Pancreas (tissue), 10 donors: ENCODE data around the gene EREG. TPM values are rescaled to one million over a fixed set of nuclear protein-coding genes. Genes with fewer than 3 reads are reported as not detected.
"Not testable (repeated sequence)": the region's sequence is repeated elsewhere in the genome, so short reads cannot be mapped to it uniquely, and the experiment has no call there.

ENCODE experiments used
- ATAC-seq, 4 donors: fragments of 200-7000 bp; cut with Tn5 transposase; one replicate each; pipeline versions ENCODE4 v1.8.0 to v1.9.1; 2020; ENCODE audit warnings: mild to moderate bottlenecking in 4 of 4, moderate library complexity in 4 of 4
- DNase-seq, 6 donors: peaks; one replicate each; pipeline ENCODE4 v3.0.0-alpha.2; 2020
- FAIRE-seq: peaks from 2 replicates; lab custom pipeline; 2012; peaks lifted over from hg19 to GRCh38; lab: Jason Lieb, UNC
- H3K27ac ChIP-seq, 4 donors: fragments of 200-600 bp; sonication (generic); 1 replicate in 3 of 4; 2 replicates in 1 of 4; pipeline versions ENCODE4 v1.5.0 to v1.8.0; 2020
- H3K27me3 ChIP-seq, 4 donors: fragments of 200-600 bp; one replicate each; pipeline ENCODE4 v1.8.0; 2021
- H3K36me3 ChIP-seq, 3 donors: fragments of 200-600 bp; sonication (generic) in 1 of 3; one replicate each; pipeline versions ENCODE4 v1.5.0 to v1.8.0; 2020 to 2021
- H3K4me1 ChIP-seq, 3 donors: fragments of 200-600 bp; one replicate each; pipeline ENCODE4 v1.8.0; 2021
- H3K4me3 ChIP-seq, 4 donors: fragments of 200-600 bp; sonication (generic) in 2 of 4; one replicate each; pipeline versions ENCODE4 v1.5.0 to v1.8.0; 2020 to 2021
- H3K9me3 ChIP-seq, 4 donors: fragments of 200-600 bp; one replicate each; pipeline ENCODE4 v1.8.0; 2021
- CTCF ChIP-seq, 4 donors: fragments of 200-600 bp; sonication (generic) in 3 of 4; IDR thresholded peaks; one replicate each; pipeline versions ENCODE4 v1.5.0 to v1.8.0; 2021; ENCODE audit warnings: antibody characterized with exemption in 4 of 4
- WGBS, 2 donors: extraction: QIAGEN DNeasy Blood & Tissue Kit; methylation state at CpG; one replicate each; pipeline ENCODE4 v1.1.7; 2013; 5-methylcytosine and 5-hydroxymethylcytosine counted together
- intact Hi-C, 3 donors: fragments of 100-400 bp; cut with DNase I; formaldehyde crosslinking; loops; one replicate each; pipeline versions ENCODE4 v1.11.1 to v1.14.2; 2022
- polyA plus RNA-seq, 2 donors: library from polyadenylated mRNA; stranded (reverse); fragments of 200-250 nt; gene quantifications; one replicate each; pipeline ENCODE4 v1.2.3, GENCODE V29; 2013
- total RNA-seq, 6 donors: library from RNA; stranded (reverse); fragmentation: NEBNext Ultra II Directional in 4 of 6; extraction: Animal tissue kit (Norgen Biotek cat#: 25700) in 4 of 6; gene quantifications; one replicate each; pipeline versions ENCODE4 v1.2.1 to v1.2.4, GENCODE V29; 2021 to 2023
- donor health status: healthy with polysubstance abuse.
- donor health status: DM: no; HTN: no; CAD: no; lungs with moderate emphysema.
- donor health status: DM: no; HTN: no; CAD: no.
- donor health status: control.
- donor health status: control.
- donor health status: Bipolar disorder and iron deficiency.
- donor health status: DM: yes; HTN: yes; CAD: no.
- donor health status: DM: no; HTN: no; CAD: no.
- donor health status: DM: no; HTN: no; CAD: no.
- donor health status: DM: yes; HTN: yes; CAD: no.

Gene EREG
- total and polyA plus RNA-seq, 8 donors = 0.06 to 0.09 (median 0.09) TPM; not detected in 5

GRCh38 chr4:74394476-74395136 is 29.7 kb downstream of the EREG start:
- H3K27me3 ChIP-seq = no peaks in the 10 kb centered on the region
- H3K4me3 ChIP-seq = no peak overlapping the region
- no peak overlapping the region for H3K27ac ChIP-seq
- no peak for ATAC-seq
- no peak for TF ChIP-seq CTCF (IDR thresholded peaks at IDR 0.05)
- H3K36me3 ChIP-seq = no peaks in the 10 kb centered on the region
- intact Hi-C loops = no loop called here
- DNase-seq = no peak
- no peak for FAIRE-seq
- no peaks in the 10 kb centered on the region for H3K4me1 ChIP-seq
- WGBS, 2 donors = 74 to 78% methylated on average over 5 of the region's 5 CpGs
- H3K9me3 ChIP-seq = no peaks in the 10 kb centered on the region

GRCh38 chr4:74395633-74396032 is 30.7 kb downstream of the EREG start:
- intact Hi-C loops = no loop called here
- FAIRE-seq (no peak), ATAC-seq (no peak), DNase-seq (no peak)
- H3K27ac ChIP-seq = no peak overlapping the region
- no peaks in the 10 kb centered on the region for H3K9me3 ChIP-seq
- no peak overlapping the region for H3K4me3 ChIP-seq
- WGBS, 2 donors = 28 to 32% methylated on average over 2 of the region's 2 CpGs
- H3K4me1 ChIP-seq = no peaks in the 10 kb centered on the region
- no peaks in the 10 kb centered on the region for H3K27me3 ChIP-seq
- H3K36me3 ChIP-seq = no peaks in the 10 kb centered on the region
- TF ChIP-seq CTCF (IDR thresholded peaks at IDR 0.05) = no peak

- DNase-seq = no peak
- FAIRE-seq = no peak
- Histone ChIP-seq H3K4me3 (peak overlapping the region in 1 of 4 donors; percentile 14), H3K36me3 (no peaks in the 10 kb centered on the region), H3K27me3 (no peaks in the 10 kb centered on the region), H3K27ac (no peak overlapping the region), H3K9me3 (no peaks in the 10 kb centered on the region), H3K4me1 (no peaks in the 10 kb centered on the region)
- peak in 1 of 4 donors; percentile 38 for ATAC-seq
- no peak for TF ChIP-seq CTCF (IDR thresholded peaks at IDR 0.05)
- WGBS, 2 donors = 64 to 69% methylated on average over 6 of the region's 6 CpGs
- intact Hi-C loops = no loop called here
Measured at GRCh38 chr4:74397748-74398426, 32.9 kb downstream of the EREG start.

GRCh38 chr4:74398894-74399589 is 34.1 kb downstream of the EREG start:
- H3K4me3 ChIP-seq, FAIRE-seq, intact Hi-C loops: not testable (repeated sequence)

GRCh38 chr4:74400395-74400794 is 35.5 kb downstream of the EREG start:
- ATAC-seq (no peak), DNase-seq (no peak), FAIRE-seq (no peak)
- 73 to 81% methylated on average over 10 of the region's 10 CpGs for WGBS, 2 donors
- intact Hi-C loops = no loop called here
- Histone ChIP-seq H3K9me3 (no peaks in the 10 kb centered on the region), H3K27ac (no peak overlapping the region), H3K36me3 (no peaks in the 10 kb centered on the region), H3K4me3 (no peak overlapping the region), H3K27me3 (no peaks in the 10 kb centered on the region), H3K4me1 (no peaks in the 10 kb centered on the region)
- TF ChIP-seq CTCF (IDR thresholded peaks at IDR 0.05) = no peak

More at GRCh38 chr4:74398894-74399589, 34.1 kb downstream of the EREG start:
- not testable (repeated sequence) for H3K36me3 ChIP-seq, H3K27ac ChIP-seq, H3K9me3 ChIP-seq, ATAC-seq, H3K27me3 ChIP-seq, H3K4me1 ChIP-seq
- peak in 1 of 6 donors; percentile 58 for DNase-seq
- WGBS, 2 donors = 89 to 91% methylated on average over 25 to 32 of the region's 32 CpGs
